ENCODE measurements around the gene SMG9.

The SMG9 gene, protein sequence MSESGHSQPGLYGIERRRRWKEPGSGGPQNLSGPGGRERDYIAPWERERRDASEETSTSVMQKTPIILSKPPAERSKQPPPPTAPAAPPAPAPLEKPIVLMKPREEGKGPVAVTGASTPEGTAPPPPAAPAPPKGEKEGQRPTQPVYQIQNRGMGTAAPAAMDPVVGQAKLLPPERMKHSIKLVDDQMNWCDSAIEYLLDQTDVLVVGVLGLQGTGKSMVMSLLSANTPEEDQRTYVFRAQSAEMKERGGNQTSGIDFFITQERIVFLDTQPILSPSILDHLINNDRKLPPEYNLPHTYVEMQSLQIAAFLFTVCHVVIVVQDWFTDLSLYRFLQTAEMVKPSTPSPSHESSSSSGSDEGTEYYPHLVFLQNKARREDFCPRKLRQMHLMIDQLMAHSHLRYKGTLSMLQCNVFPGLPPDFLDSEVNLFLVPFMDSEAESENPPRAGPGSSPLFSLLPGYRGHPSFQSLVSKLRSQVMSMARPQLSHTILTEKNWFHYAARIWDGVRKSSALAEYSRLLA

DNA sequence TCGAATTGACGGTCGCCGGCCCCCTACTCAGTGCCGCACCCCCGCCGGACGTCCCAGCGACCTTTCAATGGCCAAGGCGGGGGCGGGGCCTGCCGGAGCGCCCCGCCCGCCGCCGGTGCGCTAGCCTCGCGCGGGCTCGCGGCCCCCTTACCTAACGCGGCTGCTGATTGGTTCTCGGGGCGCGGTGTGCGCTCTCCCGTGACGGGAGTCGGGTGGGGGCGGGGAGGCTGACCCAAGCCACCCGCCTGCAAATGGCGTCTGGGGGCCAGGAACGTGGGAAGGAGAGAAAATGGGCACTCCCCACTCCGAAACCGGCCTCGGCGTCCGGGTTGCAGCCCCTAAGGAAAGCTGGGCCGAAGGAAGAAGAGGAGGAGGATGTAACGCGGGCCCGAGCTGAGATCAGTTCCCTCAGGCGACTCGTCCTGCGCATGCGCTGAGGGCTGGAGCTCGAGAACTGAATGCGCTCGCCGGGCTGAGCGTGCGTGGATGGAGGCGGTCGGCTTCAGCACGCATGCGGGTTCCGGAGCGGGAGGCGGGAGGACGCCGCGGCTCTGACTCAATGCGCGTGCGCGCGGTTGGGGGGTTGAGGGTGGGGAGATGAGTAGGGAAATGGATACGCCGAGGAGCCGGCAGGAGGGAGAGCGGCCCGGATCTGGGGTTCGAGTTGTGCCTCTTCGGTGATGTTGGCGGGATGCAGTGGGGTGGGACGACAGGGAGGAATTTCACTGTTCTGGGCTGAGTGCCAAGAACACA is at the start of gene SMG9:
SMG9 (minus strand) TSS at position 460 of the 753 bp plus-strand sequence. CDS start 4,221 bp downstream, outside the sequence.
- peak within 1 kb of the TSS; percentile 100 for H3K27ac Mint-ChIP-seq
- no peaks in the 10 kb centered on the region for H3K9me3 Mint-ChIP-seq
- peak within 1 kb of the TSS; percentile 98 for H3K4me3 Mint-ChIP-seq
- DNase-seq (ENCODE audit: low spot score): peak; percentile 99
- peaks cover 47% of the 10 kb centered on the region for H3K4me1 Mint-ChIP-seq (ENCODE audit: low read depth)
- peaks cover 4% of the 10 kb centered on the region for H3K27me3 Mint-ChIP-seq (ENCODE audit: low read depth)
- peaks cover 51% of the 10 kb centered on the region for H3K36me3 Mint-ChIP-seq (ENCODE audit: low read depth)

DNA sequence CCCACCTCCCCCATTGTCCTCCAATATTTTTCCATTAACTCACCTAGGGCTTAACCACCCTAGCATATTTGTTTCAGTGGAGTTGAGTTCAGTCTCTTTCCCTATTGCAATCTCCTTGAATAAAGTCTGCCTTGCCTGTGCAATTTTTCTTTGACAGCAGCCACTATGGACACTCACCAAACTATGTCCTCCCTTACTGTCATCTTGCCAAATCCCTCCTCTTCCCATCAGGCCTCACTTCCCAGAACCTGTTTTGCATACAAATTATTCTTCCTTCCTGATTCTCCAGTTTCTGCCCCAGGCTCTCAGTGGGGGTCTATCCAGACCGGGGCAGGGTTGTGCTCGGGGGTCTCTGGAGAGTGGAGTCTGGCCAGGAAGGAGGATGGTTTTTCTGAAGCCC is 49.7 kb upstream of the SMG9 start:
- Mint-ChIP-seq H3K9me3 (no peaks in the 10 kb centered on the region), H3K36me3 (ENCODE audit: low read depth) (no peaks in the 10 kb centered on the region), H3K27me3 (ENCODE audit: low read depth) (peaks cover 21% of the 10 kb centered on the region), H3K4me1 (ENCODE audit: low read depth) (peaks cover 6% of the 10 kb centered on the region), H3K27ac (no peak overlapping the region), H3K4me3 (no peak overlapping the region)
- no peak for DNase-seq (ENCODE audit: low spot score)

DNA sequence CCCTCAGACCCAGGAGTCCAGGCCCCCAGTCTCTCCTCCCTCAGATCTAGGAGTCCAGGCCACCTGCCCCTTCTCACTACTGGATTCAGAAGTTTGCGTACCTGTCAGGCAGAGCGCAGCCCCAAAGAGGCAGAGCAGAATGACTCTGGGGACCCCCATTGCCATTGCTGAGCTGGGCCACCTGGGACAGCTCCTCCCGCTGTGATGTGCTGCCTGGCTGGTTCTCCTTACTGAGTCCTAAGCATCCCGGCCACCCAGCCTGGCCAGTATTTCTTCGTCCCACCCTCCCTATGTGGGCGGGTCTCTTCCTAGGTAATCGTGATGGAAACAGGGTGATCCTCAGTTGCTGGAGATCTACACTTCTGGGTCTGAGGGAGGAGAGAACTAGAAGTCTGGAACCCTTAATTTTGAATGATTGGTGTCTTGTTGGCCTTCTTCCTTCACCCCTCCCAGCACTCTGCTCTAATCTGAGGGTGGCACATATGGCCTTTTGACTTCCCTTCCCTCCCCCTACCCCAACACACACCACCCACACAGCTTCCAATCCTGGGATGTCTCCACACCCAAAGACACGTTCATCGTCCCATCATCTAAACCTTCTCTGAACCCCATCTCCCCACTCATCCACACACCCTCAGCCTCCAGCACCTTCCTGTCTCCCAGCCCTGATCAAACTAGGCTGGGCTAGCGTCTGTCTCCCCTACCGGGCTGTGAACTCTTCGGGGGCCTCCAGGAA is 47.6 kb upstream of the SMG9 start, which contains the start of gene LYPD5:
LYPD5 (minus strand) TSS at position 232 of the 736 bp plus-strand sequence; CDS start at position 165, 67 bp downstream.
- Mint-ChIP-seq H3K36me3 (ENCODE audit: low read depth) (no peaks in the 10 kb centered on the region), H3K9me3 (no peaks in the 10 kb centered on the region), H3K27me3 (ENCODE audit: low read depth) (peaks cover 28% of the 10 kb centered on the region), H3K4me3 (no peak within 1 kb of the TSS), H3K4me1 (ENCODE audit: low read depth) (peaks cover 15% of the 10 kb centered on the region), H3K27ac (no peak within 1 kb of the TSS)
- no peak for DNase-seq (ENCODE audit: low spot score)

DNA sequence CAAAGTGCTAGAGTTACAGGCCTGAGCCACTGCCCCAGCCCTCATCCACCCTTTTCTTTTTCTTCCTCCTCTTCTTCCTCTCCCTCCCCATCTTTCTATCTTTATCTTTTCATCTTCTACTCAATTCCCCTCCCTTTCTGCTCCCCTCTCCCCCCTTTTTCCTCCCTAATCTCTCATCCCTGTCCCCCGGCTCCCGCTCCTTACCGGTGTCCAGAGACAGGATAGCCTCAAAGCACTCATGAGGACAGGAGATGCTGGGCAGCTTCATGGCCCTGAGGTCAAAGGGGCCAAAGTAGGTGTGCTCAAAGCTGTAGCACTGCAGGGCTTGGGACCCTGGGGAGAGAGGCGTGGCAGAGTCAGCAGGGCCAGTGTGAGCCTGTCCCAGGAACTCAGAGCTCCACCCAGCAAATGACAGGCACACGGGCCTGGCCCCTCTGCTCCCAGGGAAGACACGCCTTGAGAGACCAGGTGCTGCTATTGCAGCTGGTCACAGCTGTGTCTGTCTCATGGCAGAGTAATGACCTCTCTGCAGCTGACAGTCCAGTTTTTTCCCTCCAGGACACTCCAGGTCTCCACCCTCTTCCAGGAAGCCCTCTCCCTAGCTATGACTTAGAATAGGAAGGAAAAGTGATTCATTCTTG is 44.9 kb upstream of the SMG9 start:
- Mint-ChIP-seq H3K27ac (peak overlapping the region; percentile 4), H3K9me3 (no peaks in the 10 kb centered on the region), H3K36me3 (ENCODE audit: low read depth) (no peaks in the 10 kb centered on the region), H3K4me1 (ENCODE audit: low read depth) (peaks cover 17% of the 10 kb centered on the region), H3K4me3 (peak overlapping the region; percentile 81), H3K27me3 (ENCODE audit: low read depth) (peaks cover 24% of the 10 kb centered on the region)
- DNase-seq (ENCODE audit: low spot score): no peak

DNA sequence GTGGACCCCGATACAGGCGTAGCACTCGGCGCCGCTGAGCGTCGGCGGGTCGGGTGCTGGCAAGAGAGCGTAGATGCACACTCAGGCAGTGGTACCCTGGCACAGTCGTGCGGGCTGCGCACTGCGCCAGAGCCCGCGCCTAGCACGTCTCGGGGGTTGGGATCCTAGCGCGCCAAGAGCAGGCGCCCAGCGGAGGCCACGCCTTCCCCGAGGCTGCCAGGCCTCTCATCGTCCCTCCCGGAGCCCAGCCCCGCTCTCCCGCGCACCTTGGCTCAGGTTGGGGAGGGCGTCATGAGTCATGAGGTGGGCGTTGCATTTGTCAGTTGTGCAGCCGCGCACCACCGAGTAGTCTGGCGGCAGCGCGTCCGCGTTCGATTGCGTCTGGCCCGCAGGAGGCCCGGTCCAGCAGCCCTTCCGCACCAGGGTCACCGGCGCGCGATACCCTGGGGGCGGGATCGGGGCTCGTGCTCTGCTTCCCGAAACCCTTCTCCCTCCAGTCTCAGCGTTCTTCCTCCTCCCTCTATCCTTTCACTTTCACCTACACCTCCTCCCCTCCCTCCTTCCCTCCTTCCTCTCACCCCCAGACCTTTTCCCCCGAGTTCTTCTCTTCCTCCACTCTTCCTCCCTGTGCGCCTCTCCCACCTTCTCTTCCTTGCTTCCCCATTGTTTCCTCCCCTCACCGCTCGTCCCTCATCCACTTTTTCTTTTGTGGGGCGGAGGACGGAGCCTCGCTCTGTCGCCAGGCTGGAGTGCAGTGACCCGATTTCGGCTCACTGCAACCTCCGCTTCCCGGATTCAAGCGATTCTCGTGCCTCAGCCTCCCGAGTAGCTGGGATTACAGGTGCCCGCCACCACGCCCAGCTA is 44.0 kb upstream of the SMG9 start:
- peaks cover 27% of the 10 kb centered on the region for H3K27me3 Mint-ChIP-seq (ENCODE audit: low read depth)
- peaks cover 17% of the 10 kb centered on the region for H3K4me1 Mint-ChIP-seq (ENCODE audit: low read depth)
- DNase-seq (ENCODE audit: low spot score): peak; percentile 45
- H3K4me3 Mint-ChIP-seq: peak overlapping the region; percentile 81
- no peaks in the 10 kb centered on the region for H3K9me3 Mint-ChIP-seq
- no peak overlapping the region for H3K27ac Mint-ChIP-seq
- H3K36me3 Mint-ChIP-seq (ENCODE audit: low read depth): no peaks in the 10 kb centered on the region

DNA sequence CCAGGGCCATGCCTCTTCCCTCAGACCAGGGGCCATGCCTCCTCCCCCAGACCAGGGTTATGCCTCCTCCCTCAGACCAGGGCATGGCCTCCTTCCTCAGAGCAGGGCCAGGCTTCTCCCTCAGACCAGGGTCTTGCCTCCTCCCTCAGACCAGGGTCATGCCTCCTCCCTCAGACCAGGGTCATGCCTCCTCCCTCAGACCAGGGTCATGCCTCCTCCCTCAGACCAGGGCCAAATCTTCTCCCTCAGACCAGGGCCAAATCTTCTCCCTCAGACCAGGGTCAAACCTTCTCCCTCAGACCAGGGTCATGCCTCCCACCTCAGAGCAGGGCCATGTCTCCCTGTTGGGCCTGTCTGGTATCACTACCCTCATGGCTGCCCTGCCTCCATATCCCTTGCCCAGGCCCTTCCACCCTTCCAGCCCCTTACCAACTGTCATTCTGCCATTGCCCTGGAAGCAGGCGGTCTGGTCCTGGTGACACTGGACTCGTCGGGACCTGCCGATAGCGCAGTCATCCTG is 43.3 kb upstream of the SMG9 start:
- no peak overlapping the region for H3K27ac Mint-ChIP-seq
- peak overlapping the region; percentile 81 for H3K4me3 Mint-ChIP-seq
- no peaks in the 10 kb centered on the region for H3K36me3 Mint-ChIP-seq (ENCODE audit: low read depth)
- no peak for DNase-seq (ENCODE audit: low spot score)
- H3K4me1 Mint-ChIP-seq (ENCODE audit: low read depth): peaks cover 17% of the 10 kb centered on the region
- no peaks in the 10 kb centered on the region for H3K9me3 Mint-ChIP-seq
- peaks cover 32% of the 10 kb centered on the region for H3K27me3 Mint-ChIP-seq (ENCODE audit: low read depth)

DNA sequence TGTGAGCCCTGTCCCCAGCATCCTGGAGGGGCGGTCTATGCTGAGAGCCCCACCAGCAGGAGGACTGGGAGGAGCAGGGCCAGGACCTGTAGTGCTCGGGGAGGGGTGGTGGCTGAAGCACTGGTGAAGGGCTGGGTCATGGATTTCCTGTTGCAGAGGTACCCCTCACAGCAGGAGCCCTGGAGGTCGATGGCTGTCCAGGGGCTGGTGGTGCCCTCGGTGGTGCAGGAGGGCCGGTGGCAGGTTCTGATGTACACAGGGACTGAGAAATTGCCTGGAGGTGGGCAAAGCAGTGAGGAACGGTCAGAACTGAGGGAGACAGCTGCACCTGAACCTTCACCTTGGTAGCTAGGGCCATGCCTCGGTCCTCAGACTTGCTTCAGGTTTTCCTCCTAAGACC is 42.8 kb upstream of the SMG9 start:
- H3K9me3 Mint-ChIP-seq: no peaks in the 10 kb centered on the region
- peak overlapping the region; percentile 43 for H3K4me3 Mint-ChIP-seq
- H3K4me1 Mint-ChIP-seq (ENCODE audit: low read depth): peaks cover 17% of the 10 kb centered on the region
- no peak for DNase-seq (ENCODE audit: low spot score)
- H3K27ac Mint-ChIP-seq: no peak overlapping the region
- H3K27me3 Mint-ChIP-seq (ENCODE audit: low read depth): peaks cover 32% of the 10 kb centered on the region
- no peaks in the 10 kb centered on the region for H3K36me3 Mint-ChIP-seq (ENCODE audit: low read depth)

DNA sequence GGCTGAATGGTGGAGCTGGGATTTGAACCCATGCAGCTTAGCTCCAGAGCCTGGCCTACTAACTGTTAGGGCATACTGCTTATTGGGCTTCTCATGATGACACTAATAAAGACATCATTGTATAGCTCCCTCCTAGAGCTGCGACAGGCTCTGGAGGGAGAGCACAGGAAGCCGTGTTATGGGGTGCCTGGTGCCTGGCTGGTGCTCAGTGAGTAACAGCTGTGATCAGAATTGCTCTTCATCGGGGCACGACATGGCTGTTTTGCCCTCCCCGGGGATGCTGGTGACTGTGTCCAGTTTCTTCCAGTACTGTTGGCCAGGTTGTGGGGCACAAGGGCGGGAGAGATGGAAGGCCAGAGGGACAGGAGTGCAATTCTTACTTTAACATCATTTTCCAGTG is 42.4 kb upstream of the SMG9 start:
- DNase-seq (ENCODE audit: low spot score): no peak
- Mint-ChIP-seq H3K4me3 (peak overlapping the region; percentile 43), H3K4me1 (ENCODE audit: low read depth) (peaks cover 17% of the 10 kb centered on the region), H3K27ac (no peak overlapping the region), H3K9me3 (no peaks in the 10 kb centered on the region), H3K27me3 (ENCODE audit: low read depth) (peaks cover 31% of the 10 kb centered on the region), H3K36me3 (ENCODE audit: low read depth) (no peaks in the 10 kb centered on the region)

DNA sequence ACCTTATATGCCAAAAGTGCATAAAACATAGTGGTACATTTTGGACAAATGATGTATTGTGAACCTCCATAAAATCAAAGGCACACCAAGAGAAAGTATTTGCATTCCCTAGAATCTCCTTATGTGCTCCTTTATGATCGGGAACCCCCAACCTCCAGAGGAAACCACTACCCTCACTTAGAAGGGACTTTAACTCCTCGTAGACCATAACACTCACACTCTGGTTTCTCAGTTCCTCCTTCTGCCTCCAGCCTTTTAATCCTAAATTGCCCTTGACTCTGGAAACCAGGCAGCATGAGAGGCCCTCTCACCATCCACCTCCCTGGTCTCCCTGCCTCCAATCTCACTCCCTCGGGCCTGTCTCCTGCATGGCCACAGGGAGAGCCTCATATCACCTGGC is 35.8 kb upstream of the SMG9 start:
- Mint-ChIP-seq H3K4me1 (ENCODE audit: low read depth) (no peaks in the 10 kb centered on the region), H3K27ac (no peak overlapping the region), H3K27me3 (ENCODE audit: low read depth) (peaks cover 15% of the 10 kb centered on the region), H3K36me3 (ENCODE audit: low read depth) (no peaks in the 10 kb centered on the region), H3K9me3 (no peaks in the 10 kb centered on the region), H3K4me3 (no peak overlapping the region)
- no peak for DNase-seq (ENCODE audit: low spot score)

DNA sequence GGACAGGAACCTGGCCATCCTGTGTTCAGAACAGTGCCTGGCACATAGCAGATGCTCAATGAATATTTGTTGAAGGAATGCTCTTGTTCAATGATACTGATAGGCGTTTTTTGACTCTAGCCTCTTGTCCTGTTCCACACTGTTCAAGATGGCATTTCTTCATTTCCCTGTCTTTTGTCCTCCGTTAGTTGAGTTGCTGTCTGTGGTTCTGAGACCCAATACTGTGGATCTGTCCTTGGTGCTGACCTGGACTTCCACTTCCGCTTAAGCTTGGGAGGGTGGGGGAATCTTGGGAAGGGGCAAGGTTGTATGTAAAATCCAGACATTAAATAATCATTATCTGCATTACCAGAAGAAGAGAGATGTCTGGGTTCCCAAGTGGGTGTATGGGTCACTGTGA is 34.3 kb upstream of the SMG9 start:
- no peaks in the 10 kb centered on the region for H3K36me3 Mint-ChIP-seq (ENCODE audit: low read depth)
- no peak overlapping the region for H3K4me3 Mint-ChIP-seq
- no peak for DNase-seq (ENCODE audit: low spot score)
- peaks cover 15% of the 10 kb centered on the region for H3K27me3 Mint-ChIP-seq (ENCODE audit: low read depth)
- H3K27ac Mint-ChIP-seq: no peak overlapping the region
- peaks cover 11% of the 10 kb centered on the region for H3K4me1 Mint-ChIP-seq (ENCODE audit: low read depth)
- H3K9me3 Mint-ChIP-seq: no peaks in the 10 kb centered on the region

DNA sequence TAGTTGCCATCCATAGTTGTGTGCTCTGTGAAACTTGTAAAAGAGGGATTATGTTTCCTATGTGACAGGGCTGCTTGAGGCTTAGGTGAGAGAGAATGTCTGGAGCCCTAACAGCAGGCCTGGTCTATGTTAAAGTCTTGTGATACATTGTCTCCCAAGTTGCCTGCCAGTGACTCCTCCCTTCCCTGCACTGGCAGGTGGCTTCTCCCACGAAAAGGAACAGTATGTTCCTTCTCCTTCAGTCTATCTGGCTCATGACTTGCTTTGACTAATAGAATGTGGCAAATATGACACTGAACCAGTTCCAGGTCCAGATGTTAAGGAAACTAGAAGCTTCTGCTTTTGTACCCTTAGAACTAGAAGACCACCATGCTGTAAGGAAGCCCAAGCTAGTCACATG is 31.9 kb upstream of the SMG9 start:
- Mint-ChIP-seq H3K9me3 (no peaks in the 10 kb centered on the region), H3K4me1 (ENCODE audit: low read depth) (peaks cover 29% of the 10 kb centered on the region), H3K4me3 (no peak overlapping the region), H3K36me3 (ENCODE audit: low read depth) (no peaks in the 10 kb centered on the region), H3K27me3 (ENCODE audit: low read depth) (peaks cover 7% of the 10 kb centered on the region), H3K27ac (no peak overlapping the region)
- no peak for DNase-seq (ENCODE audit: low spot score)

DNA sequence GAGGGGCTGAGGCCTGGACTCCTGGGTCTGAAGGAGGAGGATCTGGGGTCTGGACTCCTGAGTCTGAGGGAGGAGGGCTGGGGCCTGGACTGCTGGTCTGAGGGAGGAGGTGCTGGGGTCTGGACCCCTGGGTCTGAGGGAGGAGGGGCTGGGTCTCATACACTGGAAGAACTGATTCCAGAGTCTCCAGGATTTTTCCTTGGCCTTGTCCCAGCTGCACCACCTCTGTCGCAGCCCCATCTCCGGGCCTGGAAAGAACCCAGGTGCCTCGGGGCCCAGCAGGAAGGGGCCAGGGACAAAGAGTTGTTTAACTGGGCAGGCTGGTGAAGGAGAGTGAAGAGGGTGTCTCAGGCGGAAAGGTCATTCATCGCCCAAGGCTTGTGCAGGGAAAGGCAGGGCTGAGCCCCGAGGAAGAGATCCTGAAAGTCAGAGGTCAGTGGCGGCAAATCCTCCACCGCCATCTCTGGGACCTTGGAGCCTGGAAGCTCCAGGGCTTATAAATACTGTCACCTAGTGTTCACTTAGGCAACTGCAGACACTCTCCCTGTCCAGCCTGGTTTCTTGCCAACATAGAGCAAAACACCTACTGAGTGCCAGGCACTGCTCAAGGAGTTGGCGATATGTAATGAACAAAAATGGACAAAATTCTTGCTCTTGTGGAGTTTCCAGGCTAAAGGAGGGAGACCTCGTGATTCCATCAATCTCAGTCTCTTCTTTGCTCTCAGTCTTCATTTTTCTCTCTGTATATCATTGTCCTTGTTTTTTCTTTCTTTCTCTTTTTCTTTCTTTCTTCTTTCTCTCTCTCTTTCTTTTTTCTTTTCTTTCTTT is 30.4 kb upstream of the SMG9 start:
- H3K4me1 Mint-ChIP-seq (ENCODE audit: low read depth): peaks cover 36% of the 10 kb centered on the region
- no peaks in the 10 kb centered on the region for H3K36me3 Mint-ChIP-seq (ENCODE audit: low read depth)
- peak overlapping the region; percentile 61 for H3K4me3 Mint-ChIP-seq
- H3K27me3 Mint-ChIP-seq (ENCODE audit: low read depth): peaks cover 2% of the 10 kb centered on the region
- peak overlapping the region; percentile 99 for H3K27ac Mint-ChIP-seq
- peak; percentile 53 for DNase-seq (ENCODE audit: low spot score)
- no peaks in the 10 kb centered on the region for H3K9me3 Mint-ChIP-seq

All from T-helper 2 cell treated with Interferon-gamma antibody and Interleukin-4, amounts not matched to agents 5 μg/mL and 100 μg/mL, for 36 hours (primary cell).